Stimulated activated CD8-positive, alpha-beta memory T cell treated with anti-CD3 and anti-CD28 coated beads, Interleukin-4, amount 100 ng/mL, for 4 hours (primary cell): ENCODE results near the gene CD164.

ENCODE experiments used
- DNase-seq, 2 donors: peaks; one replicate each; pipeline ENCODE4 v3.0.0-alpha.2; 2020; ENCODE audit warnings: low read depth in 2 of 2, low spot score in 1 of 2

The CD164 gene

GRCh38 chr6:109381747-109382575, at the start of gene CD164:
TSS of gene CD164 (minus strand) at chr6:109382467. CDS start at chr6:109382378, 89 bp downstream.
- peak; percentile 87 for DNase-seq

- no peak for DNase-seq
Observed at GRCh38 chr6:109429496-109429895, 47.2 kb upstream of the CD164 start.

- DNase-seq, result no peak
Observed at GRCh38 chr6:109428889-109429477, 46.7 kb upstream of the CD164 start.

- no peak for DNase-seq
Observed at GRCh38 chr6:109424946-109425345, 42.7 kb upstream of the CD164 start.

GRCh38 chr6:109421184-109421583, 38.9 kb upstream of the CD164 start:
- DNase-seq, result no peak

- DNase-seq, result no peak
Observed at GRCh38 chr6:109420751-109421150, 38.5 kb upstream of the CD164 start.

GRCh38 chr6:109417646-109418045, 35.4 kb upstream of the CD164 start:
- DNase-seq, result no peak

- DNase-seq, result no peak
Observed at GRCh38 chr6:109411034-109411433, 28.8 kb upstream of the CD164 start.

GRCh38 chr6:109406196-109406595, 23.9 kb upstream of the CD164 start:
- no peak for DNase-seq

- DNase-seq, result no peak
Observed at GRCh38 chr6:109397020-109397419, 14.8 kb upstream of the CD164 start.

GRCh38 chr6:109396046-109396718, 13.9 kb upstream of the CD164 start:
- no peak for DNase-seq

- DNase-seq, result no peak
Observed at GRCh38 chr6:109393886-109394281, 11.6 kb upstream of the CD164 start.

GRCh38 chr6:109393157-109393885, 11.1 kb upstream of the CD164 start:
- DNase-seq, result no peak

- DNase-seq, result no peak
Observed at GRCh38 chr6:109389650-109390274, 7.5 kb upstream of the CD164 start.

GRCh38 chr6:109388265-109388664, 6.0 kb upstream of the CD164 start:
- no peak for DNase-seq

- DNase-seq, result no peak
Observed at GRCh38 chr6:109383438-109383940, 1.2 kb upstream of the CD164 start.

GRCh38 chr6:109382576-109383437, 540 bp upstream of the CD164 start:
- peak; percentile 74 to 82 for DNase-seq

- no peak for DNase-seq
Observed at GRCh38 chr6:109381061-109381746, 1.1 kb downstream of the CD164 start.

GRCh38 chr6:109379711-109380110, 2.6 kb downstream of the CD164 start:
- no peak for DNase-seq
